ENCODE measurements around the gene ARPC4.

DNA sequence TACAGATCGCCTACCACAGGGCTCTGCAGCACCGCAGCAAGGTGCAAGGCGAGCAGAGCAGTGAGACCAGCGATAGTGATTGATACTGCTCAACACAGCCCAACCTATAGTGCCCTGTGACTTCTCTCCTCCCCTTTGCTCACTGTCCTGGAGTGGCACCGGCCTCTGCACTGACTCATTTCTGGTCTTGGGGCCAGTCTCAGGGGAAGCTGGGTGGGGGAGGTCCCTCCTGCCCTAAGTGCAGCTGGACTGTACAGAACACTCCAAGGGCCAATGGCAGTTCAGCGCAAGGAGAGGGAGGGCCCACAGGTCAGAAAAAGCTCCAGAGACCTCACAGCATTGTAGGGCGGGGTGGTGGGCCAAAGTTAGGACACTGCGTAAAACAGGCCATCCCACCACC lies 45.6 kb upstream of the ARPC4 start:
- TF ChIP-seq, protein P1, sequence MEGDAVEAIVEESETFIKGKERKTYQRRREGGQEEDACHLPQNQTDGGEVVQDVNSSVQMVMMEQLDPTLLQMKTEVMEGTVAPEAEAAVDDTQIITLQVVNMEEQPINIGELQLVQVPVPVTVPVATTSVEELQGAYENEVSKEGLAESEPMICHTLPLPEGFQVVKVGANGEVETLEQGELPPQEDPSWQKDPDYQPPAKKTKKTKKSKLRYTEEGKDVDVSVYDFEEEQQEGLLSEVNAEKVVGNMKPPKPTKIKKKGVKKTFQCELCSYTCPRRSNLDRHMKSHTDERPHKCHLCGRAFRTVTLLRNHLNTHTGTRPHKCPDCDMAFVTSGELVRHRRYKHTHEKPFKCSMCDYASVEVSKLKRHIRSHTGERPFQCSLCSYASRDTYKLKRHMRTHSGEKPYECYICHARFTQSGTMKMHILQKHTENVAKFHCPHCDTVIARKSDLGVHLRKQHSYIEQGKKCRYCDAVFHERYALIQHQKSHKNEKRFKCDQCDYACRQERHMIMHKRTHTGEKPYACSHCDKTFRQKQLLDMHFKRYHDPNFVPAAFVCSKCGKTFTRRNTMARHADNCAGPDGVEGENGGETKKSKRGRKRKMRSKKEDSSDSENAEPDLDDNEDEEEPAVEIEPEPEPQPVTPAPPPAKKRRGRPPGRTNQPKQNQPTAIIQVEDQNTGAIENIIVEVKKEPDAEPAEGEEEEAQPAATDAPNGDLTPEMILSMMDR (IDR thresholded peaks at IDR 0.05) = no peak
- no peak for TF ChIP-seq POLR2A (IDR thresholded peaks at IDR 0.05)

All from Peyer's patch (tissue), 4 donors.